ENCODE results near the gene ISCA2.

DNA sequence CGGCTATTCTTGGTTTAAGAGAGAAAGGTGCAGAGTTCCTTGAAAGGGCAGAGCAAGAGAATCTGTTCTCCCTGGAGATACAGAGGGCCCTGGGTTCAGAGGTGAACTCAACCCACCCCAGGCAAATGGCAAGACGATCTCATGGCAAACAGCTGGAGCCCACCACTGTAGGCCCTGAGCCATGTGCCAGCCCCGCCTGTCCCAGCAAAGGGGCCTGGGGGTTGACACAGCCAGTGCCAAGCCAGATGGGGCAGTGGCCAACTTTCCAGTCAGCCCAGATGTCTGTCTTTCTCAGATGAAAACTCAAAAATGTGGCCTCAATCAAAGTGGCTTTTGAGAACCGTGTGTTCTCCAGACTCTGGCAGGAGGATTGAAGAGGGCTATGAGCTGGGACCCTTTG is 51.8 kb downstream of the ISCA2 start:
- TF ChIP-seq EZH2phosphoT487 (IDR thresholded peaks at IDR 0.05; ENCODE audit: low read length) (no peak), EZH2 (optimal IDR thresholded peaks at IDR 0.05; ENCODE audit: low read depth, low read length) (no peak)
- TF ChIP-seq, protein P1, sequence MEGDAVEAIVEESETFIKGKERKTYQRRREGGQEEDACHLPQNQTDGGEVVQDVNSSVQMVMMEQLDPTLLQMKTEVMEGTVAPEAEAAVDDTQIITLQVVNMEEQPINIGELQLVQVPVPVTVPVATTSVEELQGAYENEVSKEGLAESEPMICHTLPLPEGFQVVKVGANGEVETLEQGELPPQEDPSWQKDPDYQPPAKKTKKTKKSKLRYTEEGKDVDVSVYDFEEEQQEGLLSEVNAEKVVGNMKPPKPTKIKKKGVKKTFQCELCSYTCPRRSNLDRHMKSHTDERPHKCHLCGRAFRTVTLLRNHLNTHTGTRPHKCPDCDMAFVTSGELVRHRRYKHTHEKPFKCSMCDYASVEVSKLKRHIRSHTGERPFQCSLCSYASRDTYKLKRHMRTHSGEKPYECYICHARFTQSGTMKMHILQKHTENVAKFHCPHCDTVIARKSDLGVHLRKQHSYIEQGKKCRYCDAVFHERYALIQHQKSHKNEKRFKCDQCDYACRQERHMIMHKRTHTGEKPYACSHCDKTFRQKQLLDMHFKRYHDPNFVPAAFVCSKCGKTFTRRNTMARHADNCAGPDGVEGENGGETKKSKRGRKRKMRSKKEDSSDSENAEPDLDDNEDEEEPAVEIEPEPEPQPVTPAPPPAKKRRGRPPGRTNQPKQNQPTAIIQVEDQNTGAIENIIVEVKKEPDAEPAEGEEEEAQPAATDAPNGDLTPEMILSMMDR (IDR thresholded peaks at IDR 0.05; ENCODE audit: low read length), result no peak
